ENCODE results near the gene GJD2. TPM values are rescaled to one million over a fixed set of nuclear protein-coding genes. Genes with fewer than 3 reads are reported as not detected.

The GJD2 gene
- total RNA-seq: not detected

DNA sequence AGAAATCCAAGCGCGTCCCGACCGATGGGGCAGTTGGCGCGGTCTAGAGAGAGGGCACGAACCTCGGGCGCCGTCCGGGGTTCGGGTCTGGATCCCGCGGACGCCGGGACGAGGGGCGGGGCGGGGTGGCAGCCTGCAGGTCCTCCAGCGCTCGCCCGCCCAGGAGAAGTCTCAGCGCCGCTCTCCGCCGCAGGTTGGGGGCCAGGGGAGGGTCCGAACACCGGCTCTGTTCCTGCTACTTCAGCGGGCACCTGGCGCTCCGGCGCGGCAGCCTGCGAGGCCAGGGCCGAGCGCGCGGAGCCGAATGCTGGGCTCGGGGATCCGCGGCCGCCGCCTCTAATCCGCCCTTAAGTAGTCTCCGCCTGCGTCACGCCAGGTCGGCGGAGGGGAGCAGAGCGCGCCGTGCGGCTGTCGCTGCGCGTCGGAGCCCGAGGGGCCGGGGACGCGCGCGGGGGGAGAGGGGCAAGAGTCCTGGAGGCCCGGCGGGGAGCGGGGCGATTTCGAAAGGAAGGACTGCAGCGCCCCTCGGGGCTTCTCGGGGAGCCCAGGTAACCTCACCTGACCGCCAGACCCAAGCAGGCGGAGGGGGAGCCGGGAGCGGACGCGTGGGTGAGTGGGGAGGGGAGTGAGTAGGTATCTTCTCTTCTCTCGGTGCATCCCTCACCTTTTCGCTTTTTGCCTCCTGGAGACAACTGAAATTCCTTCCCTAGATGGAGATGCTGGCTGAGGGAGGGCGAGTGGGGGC, at the start of gene GJD2:
Gene GJD2 (minus strand): TSS at position 325 of the 745 bp plus-strand sequence. CDS start 510 bp downstream, outside the sequence.
- H3K27ac Mint-ChIP-seq: no peak within 1 kb of the TSS
- no peaks in the 10 kb centered on the region for H3K36me3 Mint-ChIP-seq
- H3K9me3 Mint-ChIP-seq (ENCODE audit: low read depth): no peaks in the 10 kb centered on the region
- H3K27me3 Mint-ChIP-seq: peaks cover 64% of the 10 kb centered on the region
- ATAC-seq (no peak), DNase-seq (no peak)
- CTCF ChIA-PET: no interaction called here
- peaks cover 3% of the 10 kb centered on the region for H3K4me1 Mint-ChIP-seq
- H3K4me3 Mint-ChIP-seq: no peak within 1 kb of the TSS

DNA sequence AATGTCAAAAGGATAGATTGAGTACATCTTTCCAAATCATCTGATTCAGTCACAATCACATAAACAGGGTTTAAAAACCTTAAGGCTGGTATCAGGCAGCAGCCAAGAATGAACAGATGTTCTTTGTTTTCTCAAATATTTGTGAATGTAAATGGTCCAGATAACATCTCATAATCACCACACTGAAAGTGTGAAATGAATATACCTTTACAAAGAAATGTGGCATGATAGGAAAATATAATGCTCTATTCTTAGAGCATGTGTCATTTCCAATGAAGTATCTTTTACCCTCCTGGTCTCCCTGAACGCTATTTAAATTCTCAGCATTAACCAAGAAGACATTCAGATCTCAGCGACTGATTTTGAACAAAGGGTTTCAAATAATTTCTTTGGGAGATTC, 49.3 kb upstream of the GJD2 start:
- Mint-ChIP-seq H3K4me1 (no peaks in the 10 kb centered on the region), H3K36me3 (no peaks in the 10 kb centered on the region), H3K4me3 (no peak overlapping the region), H3K27me3 (peaks cover 44% of the 10 kb centered on the region), H3K27ac (no peak overlapping the region), H3K9me3 (ENCODE audit: low read depth) (no peaks in the 10 kb centered on the region)
- CTCF ChIA-PET: no interaction called here
- ATAC-seq (no peak), DNase-seq (no peak)

DNA sequence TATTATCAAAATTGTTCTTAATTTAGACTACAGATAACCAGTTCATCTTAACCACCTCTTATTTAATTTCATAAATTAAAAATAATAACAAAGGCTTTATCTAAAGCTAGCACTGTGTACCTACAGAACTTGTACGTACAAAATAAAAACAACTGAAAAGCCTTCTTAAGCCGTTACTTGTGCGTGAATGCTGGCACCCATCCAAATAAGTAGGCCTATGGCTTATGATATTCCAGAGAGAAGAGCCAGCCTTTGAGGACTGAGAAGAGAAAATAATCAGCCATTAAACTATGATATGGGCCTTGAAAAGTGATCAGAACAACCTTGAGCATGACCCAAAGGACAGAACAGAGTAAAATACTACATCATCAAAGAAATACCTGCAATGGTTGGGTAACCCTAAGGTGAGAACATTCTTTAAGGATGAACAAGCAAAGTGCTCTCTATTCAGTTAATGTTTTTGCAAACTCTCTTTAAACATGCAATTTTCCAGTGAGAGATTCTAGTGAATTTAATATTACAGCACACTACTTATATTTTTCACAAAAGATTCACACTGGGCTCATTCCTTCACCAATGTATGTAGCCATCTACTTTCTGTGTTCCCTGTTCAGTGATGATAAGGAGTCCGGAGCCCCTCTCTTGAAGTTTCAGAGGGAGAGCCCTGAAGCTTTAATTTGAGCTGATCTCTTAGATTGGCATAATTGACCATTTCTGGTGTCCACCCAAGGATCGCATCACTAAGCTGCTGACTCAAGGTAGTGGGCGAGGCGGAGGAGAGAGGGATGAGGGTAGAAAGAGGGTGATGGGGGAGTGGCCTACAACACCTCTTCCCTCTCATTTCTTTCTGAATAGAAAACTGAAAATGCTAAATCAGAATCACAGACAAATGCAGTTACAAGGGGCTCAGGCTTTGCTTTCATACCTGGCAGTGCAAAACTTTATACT, 48.3 kb upstream of the GJD2 start:
- Mint-ChIP-seq H3K4me1 (no peaks in the 10 kb centered on the region), H3K4me3 (no peak overlapping the region), H3K36me3 (no peaks in the 10 kb centered on the region), H3K27me3 (peaks cover 42% of the 10 kb centered on the region), H3K9me3 (ENCODE audit: low read depth) (no peaks in the 10 kb centered on the region), H3K27ac (no peak overlapping the region)
- ATAC-seq (no peak), DNase-seq (no peak)
- CTCF ChIA-PET: no interaction called here

DNA sequence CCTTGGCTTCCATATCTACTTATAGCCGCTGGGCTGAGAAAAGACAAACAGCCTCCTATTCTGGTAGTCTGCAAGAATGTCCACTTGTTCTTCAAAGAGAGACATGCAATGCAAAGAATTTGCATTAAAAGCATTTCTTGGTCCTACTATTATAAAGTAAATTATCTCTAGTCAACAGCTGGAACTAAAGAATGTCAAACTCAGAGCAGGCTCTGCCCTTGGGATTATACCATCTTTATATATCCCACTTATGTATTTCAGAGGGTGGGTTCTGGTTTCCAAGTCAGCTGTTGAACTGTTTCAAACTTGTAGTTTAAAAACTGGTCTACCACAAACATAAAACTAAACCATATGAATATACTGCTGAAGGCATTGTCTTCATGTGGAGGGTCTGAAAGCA, 47.6 kb upstream of the GJD2 start:
- Mint-ChIP-seq H3K27me3 (peaks cover 45% of the 10 kb centered on the region), H3K27ac (no peak overlapping the region), H3K4me3 (no peak overlapping the region), H3K9me3 (ENCODE audit: low read depth) (no peaks in the 10 kb centered on the region), H3K36me3 (no peaks in the 10 kb centered on the region), H3K4me1 (no peaks in the 10 kb centered on the region)
- CTCF ChIA-PET: no interaction called here
- DNase-seq (no peak), ATAC-seq (no peak)

DNA sequence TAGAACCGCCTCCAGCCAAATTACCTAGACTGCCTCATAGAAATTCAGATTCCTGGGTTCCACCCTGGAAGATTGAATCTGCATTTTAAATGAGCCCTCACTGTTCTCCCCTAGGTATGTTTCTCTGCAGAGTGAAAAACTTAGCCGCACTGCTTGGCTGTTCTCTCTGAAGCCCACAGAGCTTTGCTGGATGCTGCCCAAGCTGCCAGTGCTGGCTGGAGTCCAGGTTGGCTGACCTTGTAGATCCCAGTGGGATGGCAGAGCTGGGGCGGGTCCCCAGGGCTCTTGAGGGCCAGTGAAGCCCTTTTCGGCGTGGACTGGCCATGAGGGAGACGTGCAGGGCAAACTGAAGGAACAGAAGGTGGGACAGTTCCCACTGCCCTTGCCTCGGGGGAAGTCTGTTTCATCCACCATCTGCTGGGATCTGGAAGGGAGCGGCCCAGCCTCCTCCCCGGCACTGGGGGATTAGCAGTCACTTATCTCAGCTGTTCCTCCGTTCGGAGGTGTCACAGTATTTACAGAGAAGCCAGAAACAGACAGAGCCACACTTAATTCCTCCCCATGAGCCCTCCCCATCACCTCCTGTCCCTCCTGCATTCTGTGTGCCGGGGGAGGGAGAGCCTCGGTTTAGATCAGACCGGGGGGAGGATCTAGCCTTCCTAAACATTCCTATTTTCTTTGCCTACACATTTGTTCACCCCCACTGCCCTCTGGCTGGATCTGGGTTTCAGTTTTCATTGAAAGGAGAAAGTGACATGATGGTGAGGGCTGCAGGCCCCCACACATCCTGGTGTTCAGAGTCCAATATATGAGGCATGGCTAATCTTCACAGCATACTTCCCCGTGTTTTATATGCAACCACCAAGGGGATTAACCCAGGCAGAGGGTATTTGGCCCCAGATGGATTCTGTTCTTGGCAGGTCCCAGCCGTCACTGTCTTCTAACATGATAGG, 44.6 kb upstream of the GJD2 start:
- H3K4me1 Mint-ChIP-seq: no peaks in the 10 kb centered on the region
- H3K4me3 Mint-ChIP-seq: no peak overlapping the region
- no peak for ATAC-seq
- H3K9me3 Mint-ChIP-seq (ENCODE audit: low read depth): no peaks in the 10 kb centered on the region
- no peak overlapping the region for H3K27ac Mint-ChIP-seq
- no peaks in the 10 kb centered on the region for H3K36me3 Mint-ChIP-seq
- H3K27me3 Mint-ChIP-seq: peaks cover 54% of the 10 kb centered on the region
- CTCF ChIA-PET: no interaction called here
- no peak for DNase-seq

DNA sequence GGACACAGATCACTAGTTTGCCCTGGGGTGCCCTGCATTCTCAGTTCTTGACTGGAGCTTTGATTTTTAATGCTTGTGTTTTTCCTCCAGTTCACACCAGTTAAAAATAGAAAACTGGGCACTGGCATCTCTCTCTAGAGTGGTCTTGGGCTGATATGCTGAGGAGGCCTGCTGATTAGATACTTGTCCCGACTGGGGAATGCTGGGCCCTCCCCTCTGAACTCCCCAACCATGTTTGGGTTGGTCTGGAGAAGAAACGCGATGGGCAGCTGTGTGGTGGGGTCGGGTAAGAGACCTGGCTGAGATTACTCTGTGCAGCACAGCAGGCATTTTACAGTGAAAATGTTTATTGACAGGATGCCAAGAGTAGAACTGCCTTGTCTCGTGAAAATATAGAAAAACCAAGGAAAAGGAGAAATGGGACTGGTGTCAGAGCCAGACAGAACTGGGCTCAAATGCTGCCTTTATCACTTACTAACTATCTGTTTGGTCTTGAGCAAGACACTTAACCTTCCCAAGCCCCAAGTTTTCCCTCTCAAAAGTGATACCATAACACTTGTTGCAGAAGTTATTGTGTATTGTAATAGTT, 42.1 kb upstream of the GJD2 start:
- H3K36me3 Mint-ChIP-seq: no peaks in the 10 kb centered on the region
- H3K27ac Mint-ChIP-seq: no peak overlapping the region
- no peak for DNase-seq
- no peak overlapping the region for H3K4me3 Mint-ChIP-seq
- peaks cover 68% of the 10 kb centered on the region for H3K27me3 Mint-ChIP-seq
- no peak for ATAC-seq
- no peaks in the 10 kb centered on the region for H3K9me3 Mint-ChIP-seq (ENCODE audit: low read depth)
- no peaks in the 10 kb centered on the region for H3K4me1 Mint-ChIP-seq
- CTCF ChIA-PET: no interaction called here

DNA sequence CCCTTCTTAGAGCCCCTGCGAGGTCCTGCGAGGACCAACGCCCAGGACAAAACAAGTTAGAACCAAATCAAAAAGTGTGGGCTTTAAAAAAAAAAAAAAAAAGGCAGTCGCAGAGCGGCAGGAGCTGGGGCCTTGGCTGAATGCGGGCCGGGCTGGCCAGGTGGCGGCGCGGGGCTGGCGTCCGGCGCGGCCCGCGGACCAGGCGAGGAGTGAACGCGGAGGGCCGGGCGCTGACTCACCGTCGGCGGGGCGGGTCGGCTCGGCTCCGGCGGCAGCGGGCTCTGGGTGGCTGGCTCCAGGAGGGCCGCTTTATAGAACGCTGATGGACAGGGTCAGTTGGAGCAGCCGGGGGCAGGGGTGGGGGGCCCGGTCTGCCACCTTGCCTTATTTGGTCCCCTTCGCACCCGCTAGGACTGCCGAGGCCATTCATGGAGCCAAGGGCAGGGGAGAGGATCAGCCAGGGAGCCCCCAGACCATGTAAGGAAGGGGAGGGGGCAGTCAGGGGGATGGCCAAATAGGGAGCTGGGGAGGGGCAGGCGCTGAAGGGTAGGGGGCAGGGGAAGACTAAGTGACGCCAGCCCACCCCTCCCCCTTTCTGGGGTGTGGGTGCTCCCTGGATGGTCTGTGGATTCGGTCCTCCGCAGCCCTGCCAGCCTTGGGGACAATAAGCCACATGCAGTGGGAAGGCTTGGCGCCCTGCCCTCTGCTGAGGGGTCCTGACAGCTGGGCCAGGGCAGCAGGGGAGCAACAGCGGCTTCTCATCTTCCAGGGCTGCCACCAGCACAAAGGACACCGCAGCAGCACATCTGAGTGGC, 40.7 kb upstream of the GJD2 start, which contains the start of gene ACTC1:
Gene ACTC1 (minus strand): TSS at position 283 of the 815 bp plus-strand sequence. CDS start 741 bp downstream, outside the sequence.
- Mint-ChIP-seq H3K36me3 (no peaks in the 10 kb centered on the region), H3K27me3 (peaks cover 72% of the 10 kb centered on the region), H3K27ac (no peak within 1 kb of the TSS), H3K9me3 (ENCODE audit: low read depth) (no peaks in the 10 kb centered on the region), H3K4me3 (no peak within 1 kb of the TSS), H3K4me1 (no peaks in the 10 kb centered on the region)
- DNase-seq: no peak
- CTCF ChIA-PET: no interaction called here
- no peak for ATAC-seq

DNA sequence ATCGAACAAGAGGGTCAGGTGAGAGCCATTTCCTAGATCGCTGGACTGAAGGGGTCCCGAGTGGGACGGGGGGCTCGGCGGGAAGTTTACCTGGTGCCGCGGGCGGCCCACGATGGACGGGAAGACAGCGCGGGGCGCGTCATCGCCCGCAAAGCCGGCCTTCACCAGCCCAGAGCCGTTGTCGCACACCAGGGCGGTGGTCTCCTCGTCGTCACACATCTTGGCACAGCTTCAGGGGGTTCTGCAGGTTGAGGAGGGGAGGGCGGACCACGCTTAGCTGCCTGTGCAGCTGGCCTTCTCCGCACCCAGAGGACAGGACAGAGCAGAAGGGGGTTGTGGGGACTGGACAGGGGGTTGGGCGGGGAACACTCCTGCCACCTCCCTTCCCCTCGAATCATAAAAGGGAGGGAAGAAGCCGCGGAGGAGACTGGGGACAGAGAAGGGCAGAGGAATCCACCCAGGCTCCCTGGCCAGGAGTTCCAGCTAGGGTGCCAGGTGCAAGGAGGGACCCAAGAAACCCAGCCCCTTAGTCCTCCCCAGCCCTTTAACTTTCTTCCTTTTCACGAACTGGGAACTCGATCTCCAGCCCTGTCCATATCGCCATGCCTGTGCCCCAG, 39.9 kb upstream of the GJD2 start:
- DNase-seq (no peak), ATAC-seq (no peak)
- Mint-ChIP-seq H3K36me3 (no peaks in the 10 kb centered on the region), H3K4me3 (no peak overlapping the region), H3K4me1 (no peaks in the 10 kb centered on the region), H3K27me3 (peaks cover 73% of the 10 kb centered on the region), H3K27ac (no peak overlapping the region), H3K9me3 (ENCODE audit: low read depth) (no peaks in the 10 kb centered on the region)
- CTCF ChIA-PET: no interaction called here

DNA sequence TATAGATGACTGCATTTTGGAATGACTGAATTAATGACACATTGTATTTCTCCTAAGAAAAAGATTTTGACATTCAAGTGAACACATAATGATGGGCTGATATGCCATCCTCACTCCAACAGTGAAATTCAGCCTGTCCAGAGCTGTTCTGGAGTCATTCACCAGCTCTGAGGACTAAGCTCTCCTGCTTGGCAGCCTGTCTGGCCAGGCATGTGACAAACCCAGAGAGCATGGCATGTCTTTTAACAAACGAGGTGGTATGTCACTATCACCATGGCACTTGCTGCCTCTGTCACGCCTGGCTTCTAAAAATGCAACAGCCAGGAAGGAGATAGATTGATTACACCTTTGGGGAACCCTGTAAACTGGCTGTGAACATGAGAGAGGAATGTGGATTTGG, 39.1 kb upstream of the GJD2 start:
- peaks cover 76% of the 10 kb centered on the region for H3K27me3 Mint-ChIP-seq
- no peak for ATAC-seq
- H3K4me3 Mint-ChIP-seq: no peak overlapping the region
- DNase-seq: no peak
- CTCF ChIA-PET: no interaction called here
- H3K4me1 Mint-ChIP-seq: no peaks in the 10 kb centered on the region
- H3K36me3 Mint-ChIP-seq: no peaks in the 10 kb centered on the region
- no peaks in the 10 kb centered on the region for H3K9me3 Mint-ChIP-seq (ENCODE audit: low read depth)
- H3K27ac Mint-ChIP-seq: no peak overlapping the region

DNA sequence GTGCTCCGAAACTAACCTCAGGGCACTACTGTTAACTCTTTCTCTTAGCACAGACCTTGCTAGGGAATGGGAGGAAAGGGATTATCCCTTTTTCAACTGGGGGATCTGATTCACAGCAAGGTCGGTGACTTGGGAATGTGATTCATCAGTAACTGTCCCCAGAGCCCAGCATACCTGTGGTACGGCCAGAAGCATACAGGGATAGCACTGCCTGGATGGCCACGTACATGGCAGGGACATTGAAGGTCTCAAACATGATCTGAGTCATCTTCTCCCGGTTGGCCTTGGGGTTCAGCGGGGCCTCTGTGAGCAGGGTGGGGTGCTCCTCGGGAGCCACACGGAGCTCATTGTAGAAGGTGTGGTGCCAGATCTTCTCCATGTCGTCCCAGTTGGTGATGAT, 38.3 kb upstream of the GJD2 start:
- no peak for ATAC-seq
- CTCF ChIA-PET: no interaction called here
- peaks cover 75% of the 10 kb centered on the region for H3K27me3 Mint-ChIP-seq
- H3K4me1 Mint-ChIP-seq: no peaks in the 10 kb centered on the region
- no peaks in the 10 kb centered on the region for H3K36me3 Mint-ChIP-seq
- H3K9me3 Mint-ChIP-seq (ENCODE audit: low read depth): no peaks in the 10 kb centered on the region
- H3K4me3 Mint-ChIP-seq: no peak overlapping the region
- no peak for DNase-seq
- no peak overlapping the region for H3K27ac Mint-ChIP-seq

DNA sequence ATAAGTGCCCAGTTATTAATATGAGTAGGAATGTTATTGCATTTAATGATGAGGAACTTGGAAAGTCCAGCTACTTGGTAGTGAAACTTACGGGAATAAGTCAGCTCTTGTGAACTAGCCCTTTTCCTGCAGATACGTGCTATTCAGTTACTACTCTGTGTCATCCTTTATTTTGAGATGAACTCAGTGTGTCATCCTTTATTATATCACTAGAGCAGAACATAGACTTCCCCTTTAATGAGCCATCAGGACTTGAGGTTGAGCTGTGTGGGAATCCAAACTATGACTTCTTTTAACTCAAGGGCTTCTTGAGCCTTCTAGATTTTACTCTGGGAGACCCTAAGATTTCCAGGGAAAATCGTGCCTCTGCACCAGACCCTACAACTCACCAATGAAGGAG, 36.9 kb upstream of the GJD2 start:
- Mint-ChIP-seq H3K4me1 (no peaks in the 10 kb centered on the region), H3K9me3 (ENCODE audit: low read depth) (no peaks in the 10 kb centered on the region), H3K4me3 (no peak overlapping the region), H3K36me3 (no peaks in the 10 kb centered on the region), H3K27ac (no peak overlapping the region), H3K27me3 (peaks cover 64% of the 10 kb centered on the region)
- DNase-seq (no peak), ATAC-seq (no peak)
- CTCF ChIA-PET: no interaction called here

DNA sequence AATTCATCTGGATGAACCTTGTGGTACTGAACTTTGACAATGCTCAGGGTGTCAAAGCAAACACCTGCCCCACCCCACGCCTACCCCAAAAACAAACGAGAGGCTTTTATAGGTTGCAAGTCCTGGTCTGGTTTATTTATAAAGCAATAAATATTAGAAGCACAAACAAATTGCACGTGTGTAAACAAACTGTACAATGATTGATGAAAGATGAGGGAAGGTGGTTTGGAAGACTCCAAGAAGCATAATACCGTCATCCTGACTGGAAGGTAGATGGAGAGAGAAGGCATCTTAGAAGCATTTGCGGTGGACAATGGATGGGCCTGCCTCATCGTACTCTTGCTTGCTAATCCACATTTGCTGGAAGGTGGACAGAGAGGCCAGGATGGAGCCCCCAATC, 35.3 kb upstream of the GJD2 start:
- no peaks in the 10 kb centered on the region for H3K9me3 Mint-ChIP-seq (ENCODE audit: low read depth)
- H3K27ac Mint-ChIP-seq: no peak overlapping the region
- ATAC-seq (no peak), DNase-seq (no peak)
- no peaks in the 10 kb centered on the region for H3K36me3 Mint-ChIP-seq
- CTCF ChIA-PET: no interaction called here
- no peak overlapping the region for H3K4me3 Mint-ChIP-seq
- no peaks in the 10 kb centered on the region for H3K4me1 Mint-ChIP-seq
- H3K27me3 Mint-ChIP-seq: peaks cover 50% of the 10 kb centered on the region

Measured in activated CD8-positive, alpha-beta memory T cell treated with anti-CD3 and anti-CD28 coated beads, Interleukin-2, amount 10 ng/mL, durations not matched to agents 7 days and 5 days (primary cell).